H1 (cell line): ENCODE measurements around the gene MORC3. TPM values are rescaled to one million over a fixed set of nuclear protein-coding genes. Genes with fewer than 3 reads are reported as not detected.

Experiments
- CTCF ChIA-PET: fragments of 300-600 bp; sonication (Branson Sonifier 250); formaldehyde crosslinking; loops from one replicate; lab custom pipeline; 2021; ENCODE audit not compliant: partially characterized antibody; lab: Charles Lee
- POLR2A ChIA-PET: fragments of 300-600 bp; sonication (Branson Sonifier 250); formaldehyde crosslinking; loops from one replicate; lab custom pipeline; 2021; ENCODE audit warnings: inconsistent platforms; ENCODE audit not compliant: partially characterized antibody; lab: Charles Lee
- DNase-seq, 2 experiments: peaks; one replicate each; pipeline versions ENCODE4 v3.0.0 to v3.0.0-alpha.2; 2010 to 2022; ENCODE audit warnings: low spot score in 2 of 2, low read depth in 1 of 2, mixed read lengths in 1 of 2
- FAIRE-seq: peaks from 2 replicates; lab custom pipeline; 2011; peaks lifted over from hg19 to GRCh38; lab: Jason Lieb, UNC
- H2AFZ ChIP-seq: 2 replicates; pipeline ENCODE4 v1.8.1; 2012; ENCODE audit warnings: low read length, inconsistent platforms
- H2AK5ac ChIP-seq: 2 replicates; pipeline ENCODE4 v1.6.1; 2013; ENCODE audit warnings: low read depth, low read length
- H2BK120ac ChIP-seq: replicated peaks from 2 replicates; pipeline ENCODE3; 2013; ENCODE audit warnings: low read depth, low read length, inconsistent platforms
- H2BK12ac ChIP-seq: 2 replicates; pipeline ENCODE4 v1.6.1; 2013; ENCODE audit warnings: low read depth, low read length
- H2BK15ac ChIP-seq: 2 replicates; pipeline ENCODE4 v1.6.1; 2013; ENCODE audit warnings: low read length
- H2BK20ac ChIP-seq: 2 replicates; pipeline ENCODE4 v1.6.1; 2013; ENCODE audit warnings: low read length
- H2BK5ac ChIP-seq: 2 replicates; pipeline ENCODE4 v1.6.1; 2013; ENCODE audit warnings: low read depth, low read length
- H3K14ac ChIP-seq: 2 replicates; pipeline ENCODE4 v1.6.1; 2013; ENCODE audit warnings: inconsistent platforms; ENCODE audit not compliant: insufficient read length
- H3K18ac ChIP-seq: 2 replicates; pipeline ENCODE4 v1.6.1; 2013; ENCODE audit warnings: low read length; ENCODE audit errors: extremely low read depth
- H3K23ac ChIP-seq: 2 replicates; pipeline ENCODE4 v1.6.1; 2013; ENCODE audit warnings: inconsistent platforms; ENCODE audit not compliant: insufficient read length
- H3K23me2 ChIP-seq: 2 replicates; pipeline ENCODE4 v1.6.1; 2013; ENCODE audit warnings: low read depth, low read length
- H3K27ac ChIP-seq: 2 replicates; pipeline ENCODE4 v1.6.1; 2011; ENCODE audit warnings: low read depth, low read length, inconsistent platforms
- H3K27me3 ChIP-seq, 4 experiments: replicated peaks in 1 of 4; 1 replicate in 1 of 4; 2 replicates in 3 of 4; pipeline versions ENCODE4 v1.6.1 to v1.8.1; 2011 to 2013; ENCODE audit warnings: low read length in 3 of 4, mild to moderate bottlenecking in 3 of 4, inconsistent platforms in 2 of 4, mixed read lengths in 2 of 4, moderate library complexity in 1 of 4; ENCODE audit not compliant: control insufficient read depth in 3 of 4, insufficient read depth in 3 of 4; ENCODE audit errors: extremely low read depth in 1 of 4
- H3K36me3 ChIP-seq, 4 experiments: 2 replicates each; pipeline versions ENCODE4 v1.6.1 to v1.8.1; 2011 to 2013; ENCODE audit warnings: mild to moderate bottlenecking in 4 of 4, low read length in 3 of 4, moderate library complexity in 2 of 4, control low read depth in 1 of 4, inconsistent platforms in 1 of 4; ENCODE audit not compliant: insufficient read depth in 4 of 4, control insufficient read depth in 2 of 4
- H3K4ac ChIP-seq: replicated peaks from 2 replicates; pipeline ENCODE3; 2013; ENCODE audit warnings: low read length, low read depth, mixed read lengths, inconsistent platforms; ENCODE audit not compliant: insufficient read length
- H3K4me1 ChIP-seq, 4 experiments: replicated peaks in 1 of 4; 1 replicate in 1 of 4; 2 replicates in 3 of 4; pipeline versions ENCODE4 v1.6.1 to v1.8.1; 2011 to 2013; ENCODE audit warnings: low read length in 3 of 4, inconsistent platforms in 2 of 4, mixed read lengths in 1 of 4; ENCODE audit not compliant: insufficient read depth in 4 of 4, control insufficient read depth in 3 of 4
- H3K4me2 ChIP-seq, 2 experiments: 2 replicates each; pipeline versions ENCODE4 v1.6.1 to v1.8.1; 2011 to 2013; ENCODE audit warnings: low read depth in 2 of 2, low read length in 2 of 2, control low read depth in 1 of 2, inconsistent platforms in 1 of 2, mild to moderate bottlenecking in 1 of 2; ENCODE audit not compliant: insufficient read depth in 1 of 2
- H3K4me3 ChIP-seq, 4 experiments: fragments of 200-600, 300-600 bp in 1 of 4; sonication (generic), shearing (Covaris generic), sonication (Bioruptor Twin) in 1 of 4; 2 replicates each; pipeline versions ENCODE4 v1.5.1 to v1.8.1; 2011 to 2016; ENCODE audit warnings: low read length in 4 of 4, low read depth in 3 of 4, control low read depth in 2 of 4, inconsistent platforms in 2 of 4, mild to moderate bottlenecking in 2 of 4, mixed read lengths in 1 of 4, moderate library complexity in 1 of 4; ENCODE audit not compliant: insufficient read depth in 2 of 4; ENCODE audit errors: extremely low read depth in 1 of 4
- H3K56ac ChIP-seq: replicated peaks from 2 replicates; pipeline ENCODE3; 2013; ENCODE audit warnings: low read depth, mild to moderate bottlenecking, mixed read lengths, low read length, inconsistent platforms; ENCODE audit not compliant: insufficient read length
- H3K79me1 ChIP-seq: 2 replicates; pipeline ENCODE4 v1.6.1; 2013; ENCODE audit warnings: low read depth, low read length, control low read depth
- H3K79me2 ChIP-seq, 2 experiments: 2 replicates each; pipeline versions ENCODE4 v1.6.1 to v1.8.1; 2012 to 2013; ENCODE audit warnings: low read length in 2 of 2, mild to moderate bottlenecking in 2 of 2, inconsistent platforms in 1 of 2; ENCODE audit not compliant: insufficient read depth in 2 of 2, control insufficient read depth in 1 of 2
- H3K9ac ChIP-seq, 4 experiments: replicated peaks in 1 of 4; 1 replicate in 1 of 4; 2 replicates in 3 of 4; pipeline versions ENCODE4 v1.6.1 to v1.8.1; 2011 to 2013; ENCODE audit warnings: low read depth in 3 of 4, low read length in 3 of 4, control low read depth in 2 of 4, mild to moderate bottlenecking in 2 of 4, moderate library complexity in 2 of 4, inconsistent platforms in 1 of 4; ENCODE audit errors: extremely low read depth in 1 of 4
- H3K9me3 ChIP-seq, 2 experiments: 2 replicates each; pipeline versions ENCODE4 v1.6.1 to v1.8.1; 2012 to 2013; ENCODE audit warnings: mild to moderate bottlenecking in 2 of 2, moderate library complexity in 2 of 2, control low read depth in 1 of 2, inconsistent platforms in 1 of 2, low read depth in 1 of 2, low read length in 1 of 2, mixed read lengths in 1 of 2; ENCODE audit not compliant: insufficient read depth in 2 of 2
- H4K20me1 ChIP-seq, 2 experiments: replicated peaks in 1 of 2; 2 replicates each; pipeline versions ENCODE3 to v1.8.1; 2011 to 2013; ENCODE audit warnings: inconsistent platforms in 2 of 2, low read length in 2 of 2, mild to moderate bottlenecking in 1 of 2; ENCODE audit not compliant: insufficient read depth in 2 of 2, control insufficient read depth in 1 of 2
- H4K5ac ChIP-seq: 2 replicates; pipeline ENCODE4 v1.6.1; 2013; ENCODE audit warnings: low read length, low read depth, mixed read lengths, inconsistent platforms; ENCODE audit not compliant: insufficient read length
- H4K8ac ChIP-seq: 2 replicates; pipeline ENCODE4 v1.8.0; 2013; ENCODE audit warnings: mild to moderate bottlenecking, moderate library complexity, low read length, inconsistent platforms; ENCODE audit not compliant: insufficient read depth; ENCODE audit errors: extremely low read depth
- H4K91ac ChIP-seq: replicated peaks from 2 replicates; pipeline ENCODE3; 2013; ENCODE audit warnings: low read length, mixed read lengths, inconsistent platforms; ENCODE audit not compliant: insufficient read length
- BRCA1 ChIP-seq: IDR thresholded peaks from 2 replicates; pipeline ENCODE4 v1.6.1; 2012; ENCODE audit warnings: low read depth, low read length, improper control_type of control experiment
- CBX5 ChIP-seq: fragments of 300-800, 300-1000 bp; sonication (generic); IDR thresholded peaks from 2 replicates; pipeline ENCODE4 v1.7.1; 2016; ENCODE audit warnings: antibody characterized with exemption, low read length, low read depth
- CBX8 ChIP-seq: fragments of 300-800, 300-1000 bp; sonication (generic); IDR thresholded peaks from 2 replicates; pipeline ENCODE4 v1.7.1; 2016; ENCODE audit warnings: low read depth, low read length, borderline replicate concordance
- CEBPB ChIP-seq: IDR thresholded peaks from 2 replicates; pipeline ENCODE4 v1.6.1; 2012; ENCODE audit warnings: low read depth, low read length
- GTF2F1 ChIP-seq: IDR thresholded peaks from 2 replicates; pipeline ENCODE4 v1.6.1; 2012; ENCODE audit warnings: low read depth, low read length, improper control_type of control experiment, borderline replicate concordance
- HDAC2 ChIP-seq, 2 experiments: fragments of 300-600 bp in 1 of 2; sonication (generic) in 1 of 2; IDR thresholded peaks; 2 replicates each; pipeline ENCODE4 v1.6.1; 2011 to 2012; ENCODE audit warnings: low read depth in 2 of 2, low read length in 2 of 2, mild to moderate bottlenecking in 2 of 2, moderate library complexity in 2 of 2, borderline replicate concordance in 1 of 2, inconsistent platforms in 1 of 2
- JUND ChIP-seq: IDR thresholded peaks from 2 replicates; pipeline ENCODE4 v1.6.1; 2011; ENCODE audit warnings: mild to moderate bottlenecking, improper control_type of control experiment, low read length
- SAP30 ChIP-seq: fragments of 300-600 bp; sonication (generic); IDR thresholded peaks from 2 replicates; pipeline ENCODE4 v1.7.1; 2012; ENCODE audit warnings: low read length, moderate library complexity, mild to moderate bottlenecking, inconsistent platforms; ENCODE audit not compliant: insufficient read depth, insufficient replicate concordance
- SIRT6 ChIP-seq: IDR thresholded peaks from one replicate; pipeline ENCODE4 v1.7.1; 2012; ENCODE audit warnings: low read length, inconsistent platforms
- SP2 ChIP-seq: IDR thresholded peaks from 2 replicates; pipeline ENCODE4 v1.6.1; 2012; ENCODE audit warnings: mild to moderate bottlenecking, low read length, inconsistent platforms
- USF2 ChIP-seq: IDR thresholded peaks from 2 replicates; pipeline ENCODE4 v1.6.1; 2011; ENCODE audit warnings: low read length, improper control_type of control experiment
- YY1 ChIP-seq: IDR thresholded peaks from 2 replicates; pipeline ENCODE4 v1.6.1; 2011; ENCODE audit warnings: low read depth, mild to moderate bottlenecking, low read length
- WGBS, 2 experiments: shearing (Covaris generic) in 1 of 2; methylation state at CpG; one replicate each; pipeline versions ENCODE4 v1.1.6 to v1.1.7; 2013 to 2015; ENCODE audit warnings: low lambda C conversion rate in 2 of 2, mixed read lengths in 2 of 2, inconsistent platforms in 1 of 2, low coverage in 1 of 2, missing lambda C conversion rate in 1 of 2; ENCODE audit not compliant: insufficient replicate concordance in 2 of 2, insufficient coverage in 1 of 2, insufficient read length in 1 of 2; ENCODE audit errors: extremely low coverage in 1 of 2, missing lambda C conversion rate in 1 of 2; 5-methylcytosine and 5-hydroxymethylcytosine counted together
- polyA plus RNA-seq, 7 experiments: library from polyadenylated mRNA; depleted of rRNA in 3 of 7; stranded (reverse) in 5 of 7; unstranded in 2 of 7; fragments of >200 nt in 5 of 7; fragments of 200-250 nt in 2 of 7; gene quantifications; 1 replicate in 5 of 7; 2 replicates in 1 of 7; 4 replicates in 1 of 7; pipeline versions ENCODE4 v1.2.1 to v1.2.3, GENCODE V29; 2011 to 2013; ENCODE audit warnings: missing spikeins in 2 of 7, mixed read lengths in 2 of 7
- total RNA-seq: library from RNA; stranded (reverse); fragmentation: NEBNext Ultra II Directional; extraction: Animal tissue kit (Norgen Biotek cat#: 25700); gene quantifications from 2 replicates; pipeline ENCODE4 v1.2.1, GENCODE V29; 2021

Gene MORC3
- total and polyA plus RNA-seq, 2 of the 8 experiments (the other 6 are each of a cell fraction or from before 2014, with no cell fraction given), result 5.0 to 20.4 TPM

GRCh38 chr21:36359185-36359584, 39.2 kb downstream of the MORC3 start:
- Histone ChIP-seq H3K23ac (no peak overlapping the region), H3K4ac (no peak overlapping the region), H3K18ac (no peak overlapping the region), H3K14ac (no peak overlapping the region), H3K4me3 (no peak overlapping the region), H4K8ac (no peak overlapping the region), H2BK12ac (no peak overlapping the region), H2BK20ac (no peak overlapping the region), H2BK15ac (no peak overlapping the region), H2BK5ac (no peak overlapping the region), H2BK120ac (no peak overlapping the region), H2AK5ac (no peak overlapping the region), H3K9me3 (no peaks in the 10 kb centered on the region), H3K27ac (no peak overlapping the region), H3K79me2 (no peaks in the 10 kb centered on the region), H3K36me3 (peaks cover 16 to 55% (median 41%) of the 10 kb centered on the region in 4 experiments), H3K79me1 (no peaks in the 10 kb centered on the region), H3K9ac (no peak overlapping the region), H3K27me3 (no peaks in the 10 kb centered on the region), H3K23me2 (no peaks in the 10 kb centered on the region), H2AFZ (no peak overlapping the region), H3K56ac (no peak overlapping the region), H3K4me2 (no peak overlapping the region), H4K5ac (no peak overlapping the region), H4K20me1 (no peaks in the 10 kb centered on the region), H3K4me1 (no peaks in the 10 kb centered on the region), H4K91ac (no peak overlapping the region)
- FAIRE-seq (no peak), DNase-seq (no peak)
- ChIA-PET CTCF (interaction anchor here (1.2 kb wide), 1 partner anchor 15 kb away, joined by 3 read pairs; no protein-coding TSS in a partner anchor), POLR2A (interaction anchor here (1.1 kb wide), 1 partner anchor 11 kb away, joined by 3 read pairs; no protein-coding TSS in a partner anchor)
- WGBS, 2 experiments, result 92% methylated on average over 2 of the region's 2 CpGs; no CpG with 5 or more reads in 1 of the 2 experiments
- TF ChIP-seq CEBPB (no peak), CBX8 (no peak), JUND (no peak), YY1 (no peak), SAP30 (no peak), CBX5 (no peak), USF2 (no peak), SIRT6 (no peak), GTF2F1 (no peak), SP2 (no peak), BRCA1 (no peak), HDAC2 (IDR thresholded peaks at IDR 0.05; ENCODE audit: borderline replicate concordance in 1 of 2, low read depth in 2 of 2, low read length in 2 of 2) (no peak)
